Osteoblast (primary cell): Measurements from ENCODE around the gene CENPB. TPM values are rescaled to one million over a fixed set of nuclear protein-coding genes. Genes with fewer than 3 reads are reported as not detected.

Experiments
- DNase-seq: peaks from one replicate; pipeline ENCODE4 v3.0.0; 2011; ENCODE audit warnings: low spot score, mixed read lengths; ENCODE audit not compliant: insufficient read length; ENCODE audit errors: missing footprints
- H2AFZ ChIP-seq: 2 replicates; pipeline ENCODE4 v1.6.0; 2011; ENCODE audit warnings: mild to moderate bottlenecking, low read length
- H3K27ac ChIP-seq: 2 replicates; pipeline ENCODE4 v1.5.1; 2011; ENCODE audit warnings: mild to moderate bottlenecking, low read depth, low read length, moderate library complexity
- H3K27me3 ChIP-seq: 2 replicates; pipeline ENCODE4 v1.6.0; 2012; ENCODE audit warnings: mild to moderate bottlenecking, control low read depth, inconsistent platforms, low read length, moderate library complexity; ENCODE audit not compliant: insufficient read depth
- H3K36me3 ChIP-seq: 2 replicates; pipeline ENCODE4 v1.5.1; 2011; ENCODE audit warnings: mild to moderate bottlenecking, low read length, control low read depth, moderate library complexity; ENCODE audit not compliant: insufficient read depth
- H3K4me1 ChIP-seq: 2 replicates; pipeline ENCODE4 v1.5.1; 2011; ENCODE audit warnings: mild to moderate bottlenecking, low read length, control low read depth, moderate library complexity; ENCODE audit not compliant: insufficient read depth
- H3K4me2 ChIP-seq: 2 replicates; pipeline ENCODE4 v1.6.0; 2011; ENCODE audit warnings: mild to moderate bottlenecking, low read length; ENCODE audit not compliant: insufficient read depth
- H3K4me3 ChIP-seq: fragments of 200-600 bp; sonication (generic); 3 replicates; pipeline ENCODE4 v1.5.1; 2012; ENCODE audit warnings: mild to moderate bottlenecking, low read length, inconsistent platforms; ENCODE audit not compliant: insufficient read depth
- H3K79me2 ChIP-seq: 2 replicates; pipeline ENCODE4 v1.6.0; 2012; ENCODE audit warnings: mild to moderate bottlenecking, low read length, control low read depth, inconsistent platforms; ENCODE audit not compliant: insufficient read depth
- H3K9me3 ChIP-seq: 2 replicates; pipeline ENCODE4 v1.5.1; 2011; ENCODE audit warnings: low read depth, low read length, control low read depth
- H4K20me1 ChIP-seq: 2 replicates; pipeline ENCODE4 v1.6.0; 2012; ENCODE audit warnings: mild to moderate bottlenecking, low read length, control low read depth; ENCODE audit not compliant: insufficient read depth
- CTCF ChIP-seq: IDR thresholded peaks from 2 replicates; pipeline ENCODE4 v1.5.1; 2011; ENCODE audit warnings: mild to moderate bottlenecking, low read depth, low read length, moderate library complexity; ENCODE audit errors: extremely low read depth
- total RNA-seq: library from RNA; depleted of rRNA; stranded (reverse); fragments of >200 nt; gene quantifications from 2 replicates; pipeline ENCODE4 v1.2.3, GENCODE V29; 2012

The CENPB gene
- total RNA-seq, 1 donor, result 95.5 TPM

- Histone ChIP-seq H3K9me3 (no peaks in the 10 kb centered on the region), H3K27me3 (no peaks in the 10 kb centered on the region), H3K27ac (peak overlapping the region; percentile 100), H4K20me1 (peaks cover 3% of the 10 kb centered on the region), H3K4me2 (peak overlapping the region; percentile 96), H3K79me2 (peaks cover 17% of the 10 kb centered on the region), H2AFZ (peak overlapping the region; percentile 93), H3K4me1 (peaks cover 18% of the 10 kb centered on the region), H3K36me3 (peaks cover 32% of the 10 kb centered on the region), H3K4me3 (peak overlapping the region; percentile 98)
- TF ChIP-seq CTCF, result no peak
- no peak for DNase-seq
Observed at GRCh38 chr20:3820901-3821727, 34.6 kb upstream of the CENPB start.

GRCh38 chr20:3820048-3820900 is 33.7 kb upstream of the CENPB start, which contains the start of gene AP5S1:
Gene AP5S1, plus strand, starts transcription at chr20:3820547. Its CDS starts 1,571 bp downstream, at chr20:3822118.
- Histone ChIP-seq H3K4me1 (peaks cover 18% of the 10 kb centered on the region), H4K20me1 (no peaks in the 10 kb centered on the region), H3K27ac (peak within 1 kb of the TSS; percentile 100), H3K9me3 (no peaks in the 10 kb centered on the region), H2AFZ (peak within 1 kb of the TSS; percentile 93), H3K27me3 (no peaks in the 10 kb centered on the region), H3K4me3 (peak within 1 kb of the TSS; percentile 98), H3K79me2 (peaks cover 17% of the 10 kb centered on the region), H3K36me3 (peaks cover 26% of the 10 kb centered on the region), H3K4me2 (peak within 1 kb of the TSS; percentile 96)
- DNase-seq, result peak; percentile 96
- peak; percentile 76 for TF ChIP-seq CTCF

GRCh38 chr20:3819411-3820047 is 33.0 kb upstream of the CENPB start:
- Histone ChIP-seq H4K20me1 (no peaks in the 10 kb centered on the region), H3K27ac (peak overlapping the region; percentile 100), H2AFZ (peak overlapping the region; percentile 93), H3K4me2 (peak overlapping the region; percentile 96), H3K79me2 (peaks cover 17% of the 10 kb centered on the region), H3K4me3 (peak overlapping the region; percentile 98), H3K4me1 (peaks cover 18% of the 10 kb centered on the region), H3K36me3 (peaks cover 19% of the 10 kb centered on the region), H3K9me3 (no peaks in the 10 kb centered on the region), H3K27me3 (no peaks in the 10 kb centered on the region)
- no peak for TF ChIP-seq CTCF
- peak; percentile 59 for DNase-seq
